A549 (cell line): ENCODE results near the gene FBXL15. TPM values are rescaled to one million over a fixed set of nuclear protein-coding genes. Genes with fewer than 3 reads are reported as not detected.

Experiments
- ATAC-seq, 2 experiments: fragments of 200-7000 bp in 1 of 2; fragments of >200 bp in 1 of 2; cut with Nextera tagmentation in 1 of 2; cut with Tn5 transposase in 1 of 2; 3 replicates each; pipeline versions ENCODE4 v1.8.0 to v1.9.1; 2018 to 2020; ENCODE audit warnings: mild to moderate bottlenecking in 1 of 2, moderate library complexity in 1 of 2
- CTCF ChIA-PET: fragments of 300-600 bp; sonication (Branson Sonifier 250); formaldehyde crosslinking; extraction: SDS; loops from one replicate; lab custom pipeline; 2021; ENCODE audit warnings: antibody characterized with exemption, inconsistent platforms; lab: Yijun Ruan, JAX
- POLR2A ChIA-PET: fragments of 350-600 bp; formaldehyde crosslinking; extraction: SDS; loops from one replicate; lab custom pipeline; 2021; ENCODE audit warnings: antibody characterized with exemption, inconsistent platforms; lab: Yijun Ruan, JAX
- DNase-seq, 2 experiments: peaks; one replicate each; pipeline versions ENCODE4 v3.0.0 to v3.0.0-alpha.2; 2011 to 2016; ENCODE audit warnings: low read depth in 1 of 2, low spot score in 1 of 2
- FAIRE-seq: peaks from 2 replicates; lab custom pipeline; 2011; peaks lifted over from hg19 to GRCh38; lab: Jason Lieb, UNC
- H3K27ac ChIP-seq, 2 experiments: fragments of >200 bp; sonication (Bioruptor Twin); formaldehyde crosslinking; 3 replicates each; pipeline ENCODE4 v1.5.1; 2016 to 2017
- H3K4me1 ChIP-seq: fragments of >200 bp; sonication (Bioruptor Twin); formaldehyde crosslinking; 3 replicates; pipeline ENCODE4 v1.6.1; 2016
- H3K4me2 ChIP-seq: fragments of >200 bp; sonication (Bioruptor Twin); formaldehyde crosslinking; 3 replicates; pipeline ENCODE4 v1.6.1; 2016
- H3K4me3 ChIP-seq: fragments of >200 bp; sonication (Bioruptor Twin); formaldehyde crosslinking; 3 replicates; pipeline ENCODE4 v1.5.1; 2016
- H3K9me3 ChIP-seq: fragments of >200 bp; sonication (Bioruptor Twin); formaldehyde crosslinking; 3 replicates; pipeline ENCODE4 v1.6.1; 2016
- ELK1 ChIP-seq: fragments of 150-350 bp; IDR thresholded peaks from 2 replicates; pipeline ENCODE4 v1.6.1; 2014; ENCODE audit warnings: low read depth, mild to moderate bottlenecking, low read length
- FOSB ChIP-seq: fragments of 250-450 bp; sonication (Bioruptor Pico); IDR thresholded peaks from 2 replicates; pipeline ENCODE4 v1.5.0; 2020; ENCODE audit warnings: mild to moderate bottlenecking, moderate library complexity
- FOSL2 ChIP-seq, 2 experiments: fragments of 450-650 bp in 1 of 2; fragments of >200 bp in 1 of 2; sonication (Bioruptor Twin) in 1 of 2; formaldehyde crosslinking; IDR thresholded peaks; 2 replicates each; pipeline versions ENCODE4 v1.5.0 to v1.6.1; 2016 to 2020; ENCODE audit warnings: mild to moderate bottlenecking in 1 of 2, moderate library complexity in 1 of 2
- HEYL ChIP-seq: fragments of 250-450 bp; sonication (Bioruptor Pico); IDR thresholded peaks from 2 replicates; pipeline ENCODE4 v1.8.0; 2021; ENCODE audit warnings: mild to moderate bottlenecking, moderate library complexity
- HOXA7 ChIP-seq: fragments of 250-450 bp; sonication (Bioruptor Pico); IDR thresholded peaks from 2 replicates; pipeline ENCODE4 v1.5.0; 2020; ENCODE audit warnings: mild to moderate bottlenecking, moderate library complexity
- HOXB13 ChIP-seq: fragments of 250-450 bp; sonication (Bioruptor Pico); IDR thresholded peaks from 2 replicates; pipeline ENCODE4 v1.5.0; 2020; ENCODE audit warnings: low read depth, mild to moderate bottlenecking, moderate library complexity
- JUN ChIP-seq, 2 experiments: fragments of >200 bp; sonication (Bioruptor Twin); formaldehyde crosslinking; IDR thresholded peaks; 2 replicates in 1 of 2; 3 replicates in 1 of 2; pipeline ENCODE4 v1.6.1; 2016 to 2017
- MAFK ChIP-seq: fragments of 450-650 bp; IDR thresholded peaks from 2 replicates; pipeline ENCODE4 v1.6.1; 2014; ENCODE audit not compliant: partially characterized antibody
- MAX ChIP-seq: IDR thresholded peaks from 2 replicates; pipeline ENCODE4 v1.6.1; 2012
- NPAS2 ChIP-seq: fragments of 250-450 bp; sonication (Bioruptor Pico); IDR thresholded peaks from 2 replicates; pipeline ENCODE4 v1.8.0; 2022; ENCODE audit warnings: mild to moderate bottlenecking, moderate library complexity, borderline replicate concordance
- PHF8 ChIP-seq: fragments of 200-600 bp; sonication (generic); IDR thresholded peaks from 2 replicates; pipeline ENCODE4 v1.6.1; 2016; ENCODE audit warnings: low read depth, mild to moderate bottlenecking, antibody characterized with exemption, moderate library complexity, borderline replicate concordance
- RAD21 ChIP-seq, 2 experiments: fragments of >200 bp in 1 of 2; sonication (Bioruptor Twin) in 1 of 2; formaldehyde crosslinking in 1 of 2; IDR thresholded peaks in 1 of 2; conservative IDR thresholded peaks in 1 of 2; 2 replicates in 1 of 2; 3 replicates in 1 of 2; pipeline ENCODE4 v1.6.1; 2012 to 2018; ENCODE audit warnings: inconsistent platforms in 1 of 2
- RFX5 ChIP-seq: fragments of 450-650 bp; IDR thresholded peaks from 2 replicates; pipeline ENCODE4 v1.7.1; 2014; ENCODE audit warnings: antibody characterized with exemption, mild to moderate bottlenecking, moderate library complexity
- RNF2 ChIP-seq: fragments of 200-600 bp; sonication (generic); IDR thresholded peaks from 2 replicates; pipeline ENCODE4 v1.6.1; 2016; ENCODE audit warnings: low read depth, mild to moderate bottlenecking, antibody characterized with exemption, moderate library complexity, borderline replicate concordance
- SMC3 ChIP-seq: fragments of >200 bp; sonication (Bioruptor Twin); formaldehyde crosslinking; IDR thresholded peaks from 3 replicates; pipeline ENCODE4 v1.6.1; 2018; ENCODE audit warnings: inconsistent platforms
- TFCP2L1 ChIP-seq: fragments of 250-450 bp; sonication (Bioruptor Pico); IDR thresholded peaks from 2 replicates; pipeline ENCODE4 v1.5.0; 2021; ENCODE audit warnings: mild to moderate bottlenecking
- WGBS: methylation state at CpG from one replicate; pipeline ENCODE4 v1.1.6; 2017; ENCODE audit errors: missing lambda C conversion rate; 5-methylcytosine and 5-hydroxymethylcytosine counted together
- polyA plus RNA-seq, 4 experiments: library from polyadenylated mRNA; depleted of rRNA in 3 of 4; stranded (reverse); fragments of >200 nt; fragmentation: RNase III in 1 of 4; extraction: RNeasy Plus Mini Kit Qiagen cat#74134 plus additional on column Dnase treatment in 1 of 4; gene quantifications; 2 replicates in 3 of 4; 3 replicates in 1 of 4; pipeline ENCODE4 v1.2.3, GENCODE V29; 2011 to 2017
- TF ChIP-seq, protein P1 (sequence below): IDR thresholded peaks from 2 replicates; pipeline ENCODE4 v1.6.1; 2012
- TF ChIP-seq, protein P2 (sequence below): fragments of 250-450 bp; sonication (Bioruptor Pico); IDR thresholded peaks from 2 replicates; pipeline ENCODE4 v1.5.0; 2020; ENCODE audit warnings: low read depth, mild to moderate bottlenecking, moderate library complexity

The FBXL15 gene
- polyA plus RNA-seq, 2 of the 4 experiments (the other 2 are of a cell fraction), result 4.8 to 9.4 TPM

DNA sequence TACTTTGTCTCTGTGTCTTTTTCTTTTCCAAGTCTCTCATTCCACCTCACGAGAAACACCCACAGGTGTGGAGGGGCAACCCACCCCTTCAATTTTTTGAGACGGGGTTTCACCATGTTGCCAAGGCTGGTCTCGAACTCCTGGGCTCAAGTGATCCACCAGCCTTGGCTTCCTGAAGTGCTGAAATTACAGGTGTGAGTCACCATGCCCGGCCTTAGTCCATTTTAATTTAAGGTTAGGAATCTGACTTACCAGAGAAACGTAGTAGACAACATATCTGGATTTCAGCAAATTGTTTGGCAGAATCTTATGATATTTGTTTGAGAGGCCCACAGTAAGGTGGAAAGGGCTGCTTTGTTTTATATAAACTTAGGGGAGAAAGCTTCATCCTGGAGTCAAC lies 28.3 kb upstream of the FBXL15 start:
- ATAC-seq (no peak), FAIRE-seq (no peak), DNase-seq (no peak)
- Histone ChIP-seq H3K4me1 (peaks cover 16% of the 10 kb centered on the region; the same call in 2 of the 3 replicates), H3K4me2 (no peak overlapping the region), H3K27ac (no peak overlapping the region), H3K4me3 (no peak overlapping the region), H3K9me3 (no peaks in the 10 kb centered on the region)
- ChIA-PET POLR2A (no interaction called here), CTCF (interaction anchor here (0.6 to 16.2 kb wide), 9 partner anchors 12 to 191 kb away, joined by 3 to 450 read pairs (median 75); partner anchors contain the start of genes CUEDC2, ELOVL3, FBXL15 and PITX3)
- 74% methylated on average over 5 of the region's 5 CpGs for WGBS
- TF ChIP-seq HEYL (CRISPR knock-in tag), result no peak
- no peak for TF ChIP-seq FOSL2 (IDR thresholded peaks at IDR 0.05)
- peak; percentile 34 for TF ChIP-seq FOSL2 (CRISPR knock-in tag; IDR thresholded peaks at IDR 0.05)

GRCh38 chr10:102393411-102394078 lies 27.1 kb upstream of the FBXL15 start:
- H3K4me2 ChIP-seq, result peak overlapping the region; percentile 98
- DNase-seq (no peak), ATAC-seq (peak in 1 of 2 experiments; percentile 81; a peak in 3 of 6 replicates), FAIRE-seq (no peak)
- ChIA-PET POLR2A (interaction anchor here (0.5 kb wide), 1 partner anchor 78 kb away, joined by 3 read pairs; no protein-coding TSS in a partner anchor), CTCF (interaction anchor here (0.6 to 16.2 kb wide), 38 partner anchors 11 to 1328 kb away, joined by 3 to 450 read pairs (median 4); partner anchors contain the start of genes C10orf95, CUEDC2, ELOVL3 and FBXL15)
- 58% methylated on average over 22 of the region's 30 CpGs for WGBS
- peak overlapping the region; percentile 56 for H3K4me3 ChIP-seq
- H3K27ac ChIP-seq, result peak overlapping the region; percentile 68 to 91; a peak in 5 of 6 replicates
- H3K4me1 ChIP-seq, result peaks cover 16% of the 10 kb centered on the region; the same call in 2 of the 3 replicates
- no peaks in the 10 kb centered on the region for H3K9me3 ChIP-seq
- TF ChIP-seq, protein P1, sequence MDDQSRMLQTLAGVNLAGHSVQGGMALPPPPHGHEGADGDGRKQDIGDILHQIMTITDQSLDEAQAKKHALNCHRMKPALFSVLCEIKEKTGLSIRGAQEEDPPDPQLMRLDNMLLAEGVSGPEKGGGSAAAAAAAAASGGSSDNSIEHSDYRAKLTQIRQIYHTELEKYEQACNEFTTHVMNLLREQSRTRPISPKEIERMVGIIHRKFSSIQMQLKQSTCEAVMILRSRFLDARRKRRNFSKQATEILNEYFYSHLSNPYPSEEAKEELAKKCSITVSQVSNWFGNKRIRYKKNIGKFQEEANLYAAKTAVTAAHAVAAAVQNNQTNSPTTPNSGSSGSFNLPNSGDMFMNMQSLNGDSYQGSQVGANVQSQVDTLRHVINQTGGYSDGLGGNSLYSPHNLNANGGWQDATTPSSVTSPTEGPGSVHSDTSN, result no peak
- TF ChIP-seq PHF8 (no peak), RAD21 (conservative IDR thresholded peaks at IDR 0.05 in 1 of 2, IDR thresholded peaks at IDR 0.05 in 1 of 2) (peak in 1 of 2 experiments; percentile 72; a peak in 1 of 5 replicates)

- peaks cover 22% of the 10 kb centered on the region; the same call in 2 of the 3 replicates for H3K4me1 ChIP-seq
- peak overlapping the region; percentile 56 for H3K4me3 ChIP-seq
- H3K27ac ChIP-seq, result peak overlapping the region; percentile 68 to 91
- ATAC-seq (peak; percentile 82 to 90), FAIRE-seq (no peak), DNase-seq (peak; percentile 95 to 98)
- ChIA-PET POLR2A (interaction anchor here (0.5 to 2.0 kb wide), 3 partner anchors 13 to 162 kb away, joined by 3 to 10 read pairs (median 6); no protein-coding TSS in a partner anchor), CTCF (interaction anchor here (0.6 to 16.2 kb wide), 35 partner anchors 11 to 259 kb away, joined by 3 to 450 read pairs (median 4); partner anchors contain the start of genes C10orf95, CUEDC2, ELOVL3 and FBXL15)
- no peaks in the 10 kb centered on the region for H3K9me3 ChIP-seq
- under 1% methylated on average over 21 of the region's 71 CpGs for WGBS
- peak overlapping the region; percentile 98 for H3K4me2 ChIP-seq
- TF ChIP-seq HOXB13 (CRISPR knock-in tag), result no peak
- peak; percentile 91 for TF ChIP-seq PHF8
- TF ChIP-seq ELK1, result no peak
- TF ChIP-seq SMC3, result peak; percentile 93
- TF ChIP-seq MAX, result peak; percentile 50; the same call in 1 of the 2 replicates
- TF ChIP-seq, protein P2, sequence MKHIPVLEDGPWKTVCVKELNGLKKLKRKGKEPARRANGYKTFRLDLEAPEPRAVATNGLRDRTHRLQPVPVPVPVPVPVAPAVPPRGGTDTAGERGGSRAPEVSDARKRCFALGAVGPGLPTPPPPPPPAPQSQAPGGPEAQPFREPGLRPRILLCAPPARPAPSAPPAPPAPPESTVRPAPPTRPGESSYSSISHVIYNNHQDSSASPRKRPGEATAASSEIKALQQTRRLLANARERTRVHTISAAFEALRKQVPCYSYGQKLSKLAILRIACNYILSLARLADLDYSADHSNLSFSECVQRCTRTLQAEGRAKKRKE (CRISPR knock-in tag), result peak; percentile 63; the same call in 1 of the 2 replicates
- TF ChIP-seq TFCP2L1 (CRISPR knock-in tag), result no peak; the same call in 1 of the 2 replicates
- peak; percentile 74 for TF ChIP-seq RFX5
- no peak; the same call in 1 of the 2 replicates for TF ChIP-seq HOXA7 (CRISPR knock-in tag)
- TF ChIP-seq, protein P1, result peak; percentile 82
- TF ChIP-seq NPAS2 (CRISPR knock-in tag), result no peak
- no peak for TF ChIP-seq FOSL2 (IDR thresholded peaks at IDR 0.05)
- TF ChIP-seq FOSL2 (CRISPR knock-in tag; IDR thresholded peaks at IDR 0.05), result peak; percentile 54; the same call in 1 of the 2 replicates
- no peak for TF ChIP-seq MAFK
- TF ChIP-seq JUN (IDR thresholded peaks at IDR 0.05), result peak in 1 of 2 experiments; percentile 69; a peak in 2 of 5 replicates
- no peak for TF ChIP-seq FOSB (CRISPR knock-in tag)
- no peak for TF ChIP-seq RNF2
These were observed 26.4 kb upstream of the FBXL15 start for GRCh38 chr10:102394079-102394800.
